ENCODE results near the gene CCDC40. TPM values are rescaled to one million over a fixed set of nuclear protein-coding genes. Genes with fewer than 3 reads are reported as not detected.

Gene CCDC40
- total RNA-seq, 1 experiment from 2014 or later = 2.8 TPM

DNA sequence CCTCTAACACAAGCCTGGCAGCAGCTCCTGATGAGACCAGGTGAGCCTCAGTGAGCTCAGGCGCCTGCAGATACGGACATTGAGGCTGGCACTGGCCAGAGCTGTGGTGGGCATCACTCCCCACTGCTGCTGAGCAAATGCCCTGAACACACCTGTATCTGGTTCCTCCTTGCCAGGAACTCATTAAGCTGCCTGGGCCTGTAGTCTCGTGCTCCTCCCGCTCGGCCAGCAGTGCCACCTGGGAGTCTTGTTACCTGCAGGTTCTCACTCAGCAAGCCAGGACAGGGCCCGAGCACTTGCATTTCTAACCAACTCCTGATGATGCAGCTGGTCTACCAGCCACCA, 97.2 kb downstream of the CCDC40 start:
- no peak for DNase-seq (ENCODE audit: low spot score)

DNA sequence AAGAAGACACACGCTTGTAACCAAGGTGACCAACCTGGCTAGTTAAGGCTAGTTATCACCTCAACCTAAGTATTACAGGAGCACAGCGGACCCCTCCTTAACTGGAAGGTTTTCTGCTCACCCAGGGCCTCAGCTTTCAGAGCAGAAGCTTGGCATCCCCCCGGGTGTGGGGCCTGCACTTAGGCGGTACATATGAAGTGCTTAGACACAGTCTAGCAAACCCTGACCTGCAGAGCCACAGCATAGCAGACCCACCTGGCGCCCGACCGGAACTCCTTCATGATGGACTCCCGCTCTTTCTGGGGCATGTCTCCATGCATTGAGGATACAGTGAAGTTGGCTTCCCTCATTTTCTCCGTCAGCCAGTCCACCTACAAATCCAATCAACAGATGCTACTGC, 100.7 kb downstream of the CCDC40 start:
- no peak for DNase-seq (ENCODE audit: low spot score)

- no peak for DNase-seq (ENCODE audit: low spot score)
Measured at GRCh38 chr17:80138856-80139426, 102.5 kb downstream of the CCDC40 start.

GRCh38 chr17:80141463-80142165, 105.2 kb downstream of the CCDC40 start:
- no peak for DNase-seq (ENCODE audit: low spot score)

GRCh38 chr17:80142929-80143328, 106.5 kb downstream of the CCDC40 start:
- no peak for DNase-seq (ENCODE audit: low spot score)

- no peak for DNase-seq (ENCODE audit: low spot score)
Measured at GRCh38 chr17:80145076-80146075, 108.9 kb downstream of the CCDC40 start.

DNA sequence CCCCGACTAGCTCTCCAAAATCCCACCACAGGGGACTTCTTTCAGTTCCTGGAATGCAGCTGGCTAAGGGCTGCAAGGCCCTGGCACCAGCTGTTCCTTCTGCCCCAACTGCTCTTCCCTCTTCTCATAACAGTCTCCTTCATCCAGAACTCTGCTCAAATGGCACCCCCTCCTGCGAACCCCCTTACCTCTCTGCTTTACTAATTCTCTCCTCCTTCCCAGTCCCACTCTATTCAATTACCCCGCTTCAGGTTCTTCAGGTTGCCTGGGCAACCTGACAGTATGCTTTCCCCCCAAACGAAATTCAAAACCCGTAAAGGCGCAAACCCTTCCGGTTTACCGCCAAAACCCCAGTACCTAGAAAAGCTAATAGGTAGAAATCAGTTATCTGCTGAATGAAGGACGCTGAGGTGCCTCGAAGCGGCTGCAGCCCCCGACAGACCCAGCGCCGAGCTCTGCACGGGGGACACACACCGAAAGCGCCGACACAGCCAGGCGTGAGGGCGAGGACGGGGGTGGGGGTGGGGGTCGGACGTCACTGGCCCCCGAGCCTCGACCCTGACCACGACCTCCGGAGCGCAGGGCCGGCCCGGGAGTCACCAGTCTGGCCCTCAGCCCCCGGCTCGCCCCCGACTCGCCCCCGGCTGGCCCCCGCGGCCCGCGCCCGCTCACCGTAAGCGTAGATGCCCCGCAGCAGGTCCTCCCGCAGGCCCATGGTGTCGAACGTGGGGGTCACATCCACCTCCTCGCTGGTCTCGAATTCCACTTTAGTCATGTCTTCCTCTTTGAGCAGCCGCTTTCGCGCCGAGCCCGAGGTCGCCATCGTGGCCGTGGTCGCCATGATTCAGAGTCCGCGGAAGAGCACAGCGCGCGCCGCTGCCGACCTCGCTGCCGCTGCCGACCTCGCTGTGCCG, 109.9 kb downstream of the CCDC40 start:
- DNase-seq (ENCODE audit: low spot score) = no peak

- DNase-seq (ENCODE audit: low spot score) = peak; percentile 100
Measured at GRCh38 chr17:80147035-80147822, 110.8 kb downstream of the CCDC40 start, which contains the start of gene EIF4A3. TSS of gene EIF4A3 (minus strand) at chr17:80147128. CDS start at chr17:80146961, 167 bp downstream.

Other genes starting within 250 kb of the CCDC40 start
- 7.0 and 14.6 TPM in 2 replicates for gene CBX8, start 239.6 kb upstream of the CCDC40 start, total RNA-seq (2014; rRNA removed; shearing (Covaris generic))
- 16.0 and 18.7 TPM in 2 replicates for gene CBX4, start 197.2 kb upstream of the CCDC40 start, total RNA-seq (2014; rRNA removed; shearing (Covaris generic))
- 26.3 and 26.6 TPM in 2 replicates for gene TBC1D16, start 770 bp upstream of the CCDC40 start, total RNA-seq (2014; rRNA removed; shearing (Covaris generic))
- gene GAA, start 64.9 kb downstream of the CCDC40 start, total RNA-seq (2014; rRNA removed; shearing (Covaris generic)) = 40.9 and 45.7 TPM in 2 replicates
- 156 and 178 TPM in 2 replicates for gene EIF4A3, start 110.5 kb downstream of the CCDC40 start, total RNA-seq (2014; rRNA removed; shearing (Covaris generic))
- gene CARD14, start 133.4 kb downstream of the CCDC40 start, total RNA-seq (2014; rRNA removed; shearing (Covaris generic)) = 0.15 TPM in 1 of 2 replicates, not detected in the other
- gene SGSH, start 183.7 kb downstream of the CCDC40 start, total RNA-seq (2014; rRNA removed; shearing (Covaris generic)) = 8.5 and 12.3 TPM in 2 replicates
- gene SLC26A11, start 183.8 kb downstream of the CCDC40 start, total RNA-seq (2014; rRNA removed; shearing (Covaris generic)) = 2.4 and 3.6 TPM in 2 replicates
- 56.6 and 65.7 TPM in 2 replicates for gene RNF213, start 224.2 kb downstream of the CCDC40 start, total RNA-seq (2014; rRNA removed; shearing (Covaris generic))